Measurements from ENCODE around the gene ITGA5. TPM values are rescaled to one million over a fixed set of nuclear protein-coding genes. Genes with fewer than 3 reads are reported as not detected.

The ITGA5 gene
- total RNA-seq, 6 experiments from 2014 or later, result 261 to 355 (median 329) TPM

DNA sequence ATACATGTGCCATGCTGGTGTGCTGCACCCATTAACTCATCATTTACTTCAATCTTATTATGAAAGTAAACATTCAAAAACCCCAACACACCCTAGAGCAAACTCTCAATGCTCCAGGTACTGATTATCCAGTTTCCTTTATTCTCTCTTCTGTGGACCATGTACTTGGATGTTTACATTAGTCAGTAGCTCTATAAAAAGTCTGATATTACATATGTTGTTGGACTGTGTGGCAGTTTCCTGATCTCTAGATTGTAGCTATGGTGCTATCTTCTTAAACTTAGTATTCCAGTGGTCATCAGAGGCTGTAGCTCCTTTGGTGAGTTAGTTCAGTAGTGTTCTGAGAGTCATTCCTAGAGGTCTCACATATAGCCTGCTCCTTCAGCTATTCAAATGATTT, 25.1 kb upstream of the ITGA5 start:
- no peak for DNase-seq
- Mint-ChIP-seq H3K4me1 (ENCODE audit: low read depth) (peaks cover 5% of the 10 kb centered on the region), H3K4me3 (no peak overlapping the region), H3K27ac (no peak overlapping the region), H3K27me3 (ENCODE audit: insufficient read depth) (peaks cover 24% of the 10 kb centered on the region), H3K9me3 (no peaks in the 10 kb centered on the region), H3K36me3 (ENCODE audit: low read depth) (no peaks in the 10 kb centered on the region)
- TF ChIP-seq, protein P1, sequence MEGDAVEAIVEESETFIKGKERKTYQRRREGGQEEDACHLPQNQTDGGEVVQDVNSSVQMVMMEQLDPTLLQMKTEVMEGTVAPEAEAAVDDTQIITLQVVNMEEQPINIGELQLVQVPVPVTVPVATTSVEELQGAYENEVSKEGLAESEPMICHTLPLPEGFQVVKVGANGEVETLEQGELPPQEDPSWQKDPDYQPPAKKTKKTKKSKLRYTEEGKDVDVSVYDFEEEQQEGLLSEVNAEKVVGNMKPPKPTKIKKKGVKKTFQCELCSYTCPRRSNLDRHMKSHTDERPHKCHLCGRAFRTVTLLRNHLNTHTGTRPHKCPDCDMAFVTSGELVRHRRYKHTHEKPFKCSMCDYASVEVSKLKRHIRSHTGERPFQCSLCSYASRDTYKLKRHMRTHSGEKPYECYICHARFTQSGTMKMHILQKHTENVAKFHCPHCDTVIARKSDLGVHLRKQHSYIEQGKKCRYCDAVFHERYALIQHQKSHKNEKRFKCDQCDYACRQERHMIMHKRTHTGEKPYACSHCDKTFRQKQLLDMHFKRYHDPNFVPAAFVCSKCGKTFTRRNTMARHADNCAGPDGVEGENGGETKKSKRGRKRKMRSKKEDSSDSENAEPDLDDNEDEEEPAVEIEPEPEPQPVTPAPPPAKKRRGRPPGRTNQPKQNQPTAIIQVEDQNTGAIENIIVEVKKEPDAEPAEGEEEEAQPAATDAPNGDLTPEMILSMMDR (IDR thresholded peaks at IDR 0.05), result no peak

DNA sequence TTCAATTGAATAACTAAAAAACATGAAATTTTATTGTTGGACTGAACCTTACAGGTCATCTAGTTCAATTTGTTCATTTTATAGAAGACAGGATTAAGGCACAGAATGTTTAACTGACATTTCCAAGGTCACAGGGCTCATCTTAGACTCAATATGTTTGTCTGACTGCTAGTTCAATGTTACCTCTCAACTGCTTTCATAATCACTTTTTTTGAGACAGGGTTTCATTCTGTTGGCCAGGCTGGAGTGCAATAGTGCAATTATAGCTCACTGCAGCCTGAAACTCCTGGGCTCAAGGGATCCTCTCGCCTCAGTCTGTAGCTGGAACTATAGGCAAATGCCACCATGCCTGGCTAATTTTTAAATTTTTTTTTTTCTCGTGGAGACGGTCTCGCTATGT, 24.4 kb upstream of the ITGA5 start:
- TF ChIP-seq, protein P1 (IDR thresholded peaks at IDR 0.05), result no peak

DNA sequence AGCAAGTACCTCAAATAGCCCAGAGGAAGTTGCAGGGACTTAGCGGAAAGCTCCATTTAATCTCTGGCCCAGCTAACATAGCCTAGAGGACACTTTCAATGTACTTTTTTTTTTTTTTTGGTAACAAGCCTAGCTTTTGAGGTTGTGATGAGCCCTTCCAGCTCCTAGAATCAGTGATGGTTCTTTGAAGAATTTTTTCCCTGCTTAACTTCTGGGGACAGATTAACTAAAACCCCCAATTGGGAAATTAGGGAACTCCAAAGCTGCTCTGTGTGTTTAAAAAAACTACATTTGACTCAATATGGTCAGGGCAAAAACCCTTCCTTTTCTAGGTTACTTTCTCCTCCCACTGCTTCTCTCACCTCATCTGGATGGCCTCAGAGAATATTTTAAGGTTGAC, 23.9 kb upstream of the ITGA5 start:
- TF ChIP-seq, protein P1 (IDR thresholded peaks at IDR 0.05), result no peak
- H3K4me1 Mint-ChIP-seq (ENCODE audit: low read depth), result peaks cover 11% of the 10 kb centered on the region
- H3K9me3 Mint-ChIP-seq, result no peaks in the 10 kb centered on the region

More for the DNA sequence above, 24.4 kb upstream of the ITGA5 start:
- H3K9me3 Mint-ChIP-seq, result no peaks in the 10 kb centered on the region
- H3K4me1 Mint-ChIP-seq (ENCODE audit: low read depth), result peaks cover 11% of the 10 kb centered on the region
- H3K36me3 Mint-ChIP-seq (ENCODE audit: low read depth), result no peaks in the 10 kb centered on the region
- H3K27ac Mint-ChIP-seq, result no peak overlapping the region
- H3K27me3 Mint-ChIP-seq (ENCODE audit: insufficient read depth), result peaks cover 18% of the 10 kb centered on the region
- no peak overlapping the region for H3K4me3 Mint-ChIP-seq
- no peak for DNase-seq

DNA sequence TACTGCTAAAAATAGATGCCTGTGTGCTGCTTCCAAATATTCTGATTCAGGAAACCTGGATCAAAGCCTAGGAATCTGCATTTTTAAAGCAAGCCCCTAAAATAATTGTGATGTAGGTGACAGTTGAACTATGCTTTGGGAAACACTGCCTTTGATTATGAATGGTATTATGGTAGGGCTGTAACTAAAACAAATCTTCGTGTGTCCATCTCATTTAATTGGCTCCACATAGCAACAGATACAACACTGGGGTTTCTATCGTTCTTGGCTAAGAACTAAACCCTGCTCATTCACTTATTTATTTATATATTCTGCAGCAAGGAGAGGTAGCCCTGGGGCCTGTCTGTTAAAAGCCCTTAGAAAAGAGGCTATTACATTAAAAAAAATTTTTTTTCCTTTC, 23.0 kb upstream of the ITGA5 start:
- TF ChIP-seq, protein P1 (IDR thresholded peaks at IDR 0.05), result no peak
- Mint-ChIP-seq H3K27me3 (ENCODE audit: insufficient read depth) (peaks cover 7% of the 10 kb centered on the region), H3K27ac (no peak overlapping the region), H3K9me3 (no peaks in the 10 kb centered on the region), H3K4me1 (ENCODE audit: low read depth) (peaks cover 16% of the 10 kb centered on the region), H3K36me3 (ENCODE audit: low read depth) (no peaks in the 10 kb centered on the region), H3K4me3 (no peak overlapping the region)
- DNase-seq, result no peak

More for the DNA sequence above, 23.9 kb upstream of the ITGA5 start:
- Mint-ChIP-seq H3K27me3 (ENCODE audit: insufficient read depth) (peaks cover 14% of the 10 kb centered on the region), H3K27ac (no peak overlapping the region), H3K4me3 (no peak overlapping the region), H3K36me3 (ENCODE audit: low read depth) (no peaks in the 10 kb centered on the region)
- DNase-seq, result no peak

DNA sequence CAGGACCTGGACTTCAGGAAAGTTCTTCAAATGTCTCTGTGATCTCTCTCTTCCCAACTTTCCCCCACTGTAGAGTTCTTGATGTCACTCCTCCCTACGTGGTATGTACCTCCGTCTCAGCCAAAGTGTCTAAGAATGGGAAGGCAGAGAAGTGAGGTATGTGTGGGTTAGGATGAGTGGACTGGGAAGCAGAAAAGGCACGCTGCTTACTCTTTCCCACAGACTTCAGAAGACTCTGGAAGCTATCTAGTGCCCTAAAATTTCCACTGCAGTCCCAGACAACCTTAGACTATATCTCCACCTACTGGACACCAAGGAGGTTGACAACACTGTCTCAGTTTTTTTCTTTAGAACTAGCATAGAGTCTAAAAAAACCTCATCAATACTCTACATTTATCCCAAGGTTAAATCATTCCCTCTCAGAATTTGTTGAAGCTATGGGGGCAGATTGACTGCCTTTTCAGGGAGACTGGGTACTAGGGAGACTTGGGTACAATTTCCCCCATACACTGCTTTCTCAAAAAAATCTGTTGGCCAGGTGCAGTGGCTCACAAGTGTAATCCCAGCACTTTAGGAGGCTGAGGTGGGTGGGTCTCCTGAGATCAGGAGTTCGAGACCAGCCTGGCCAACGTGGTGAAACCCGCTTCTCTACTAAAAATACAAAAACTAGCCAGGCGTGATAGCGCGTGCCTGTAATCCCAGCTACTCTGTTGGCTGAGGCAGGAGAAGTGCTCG, 20.6 kb upstream of the ITGA5 start:
- H3K27ac Mint-ChIP-seq, result peak overlapping the region; percentile 35
- DNase-seq, result peak; percentile 76
- H3K36me3 Mint-ChIP-seq (ENCODE audit: low read depth), result no peaks in the 10 kb centered on the region
- H3K9me3 Mint-ChIP-seq, result no peaks in the 10 kb centered on the region
- TF ChIP-seq, protein P1 (IDR thresholded peaks at IDR 0.05), result peak; percentile 94
- peaks cover 3% of the 10 kb centered on the region for H3K27me3 Mint-ChIP-seq (ENCODE audit: insufficient read depth)
- H3K4me1 Mint-ChIP-seq (ENCODE audit: low read depth), result peaks cover 27% of the 10 kb centered on the region
- H3K4me3 Mint-ChIP-seq, result no peak overlapping the region
